Measurements from ENCODE around the gene HDAC10.

HDAC10 gene

GRCh38 chr22:50242406-50242949 lies 8.6 kb downstream of the HDAC10 start:
- TF ChIP-seq MYC (IDR thresholded peaks at IDR 0.05; ENCODE audit: low read depth, low read length) = no peak
- TF ChIP-seq, protein P1, sequence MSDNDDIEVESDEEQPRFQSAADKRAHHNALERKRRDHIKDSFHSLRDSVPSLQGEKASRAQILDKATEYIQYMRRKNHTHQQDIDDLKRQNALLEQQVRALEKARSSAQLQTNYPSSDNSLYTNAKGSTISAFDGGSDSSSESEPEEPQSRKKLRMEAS (IDR thresholded peaks at IDR 0.05; ENCODE audit: low read depth, low read length) = 0 out of 2 replicates have a peak, but pooled peaks have one; percentile 9
- peak overlapping the region; percentile 89 for H3K4me3 ChIP-seq (ENCODE audit: low read depth, low read length)
- DNase-seq (ENCODE audit: low read depth) = no peak

GRCh38 chr22:50238755-50239154 lies 12.3 kb downstream of the HDAC10 start:
- H3K4me3 ChIP-seq (ENCODE audit: low read depth, low read length) = no peak overlapping the region
- TF ChIP-seq, protein P1 (IDR thresholded peaks at IDR 0.05; ENCODE audit: low read depth, low read length) = no peak
- TF ChIP-seq CTCF (IDR thresholded peaks at IDR 0.05; ENCODE audit: low read depth, low read length) (no peak), MYC (IDR thresholded peaks at IDR 0.05; ENCODE audit: low read depth, low read length) (no peak), POLR2A (IDR thresholded peaks at IDR 0.05; ENCODE audit: extremely low read depth, insufficient read length) (no peak)
- no peak for DNase-seq (ENCODE audit: low read depth)

DNA sequence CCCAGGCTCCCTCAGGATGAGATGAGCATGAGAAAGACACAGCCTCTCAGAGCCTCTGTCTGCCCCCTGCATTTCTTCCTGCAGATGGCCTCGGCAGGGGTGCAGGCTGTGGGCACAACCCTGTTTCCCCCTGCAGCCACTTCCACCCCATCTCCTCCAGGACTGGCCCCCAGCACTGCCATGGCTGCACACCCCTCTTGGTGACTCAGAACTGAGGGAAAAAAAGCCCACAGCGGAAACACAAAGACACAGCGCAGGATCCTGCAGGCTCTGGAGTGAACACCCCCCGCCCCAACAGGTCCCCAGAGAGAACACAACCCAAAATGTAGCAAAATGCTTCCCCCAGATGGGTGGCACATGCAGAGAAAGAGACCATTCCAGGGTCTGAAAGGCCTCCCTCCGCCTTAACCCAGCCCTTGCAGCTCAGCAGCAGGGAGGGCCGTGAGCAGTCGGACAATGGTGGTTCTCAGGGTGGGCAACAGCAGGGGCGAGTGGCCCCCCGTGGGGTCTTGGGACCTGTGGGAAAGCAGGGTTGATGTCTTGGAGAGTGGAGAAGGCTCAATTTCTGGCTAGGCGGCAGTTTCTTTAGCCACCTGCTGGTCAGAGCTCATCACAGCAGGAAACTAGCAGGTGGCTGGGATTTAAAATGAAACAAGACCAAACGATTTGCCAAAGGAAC lies 14.2 kb downstream of the HDAC10 start:
- peak; percentile 88 for DNase-seq (ENCODE audit: low read depth)
- TF ChIP-seq POLR2A (IDR thresholded peaks at IDR 0.05; ENCODE audit: extremely low read depth, insufficient read length) (no peak), MYC (IDR thresholded peaks at IDR 0.05; ENCODE audit: low read depth, low read length) (no peak), CTCF (IDR thresholded peaks at IDR 0.05; ENCODE audit: low read depth, low read length) (peak; percentile 46)
- TF ChIP-seq, protein P1 (IDR thresholded peaks at IDR 0.05; ENCODE audit: low read depth, low read length) = no peak
- no peak overlapping the region for H3K4me3 ChIP-seq (ENCODE audit: low read depth, low read length)

GRCh38 chr22:50233223-50233622 lies 17.8 kb downstream of the HDAC10 start:
- DNase-seq (ENCODE audit: low read depth) = no peak
- TF ChIP-seq POLR2A (IDR thresholded peaks at IDR 0.05; ENCODE audit: extremely low read depth, insufficient read length) (no peak), MYC (IDR thresholded peaks at IDR 0.05; ENCODE audit: low read depth, low read length) (no peak), CTCF (IDR thresholded peaks at IDR 0.05; ENCODE audit: low read depth, low read length) (no peak)
- TF ChIP-seq, protein P1 (IDR thresholded peaks at IDR 0.05; ENCODE audit: low read depth, low read length) = no peak
- H3K4me3 ChIP-seq (ENCODE audit: low read depth, low read length) = no peak overlapping the region

DNA sequence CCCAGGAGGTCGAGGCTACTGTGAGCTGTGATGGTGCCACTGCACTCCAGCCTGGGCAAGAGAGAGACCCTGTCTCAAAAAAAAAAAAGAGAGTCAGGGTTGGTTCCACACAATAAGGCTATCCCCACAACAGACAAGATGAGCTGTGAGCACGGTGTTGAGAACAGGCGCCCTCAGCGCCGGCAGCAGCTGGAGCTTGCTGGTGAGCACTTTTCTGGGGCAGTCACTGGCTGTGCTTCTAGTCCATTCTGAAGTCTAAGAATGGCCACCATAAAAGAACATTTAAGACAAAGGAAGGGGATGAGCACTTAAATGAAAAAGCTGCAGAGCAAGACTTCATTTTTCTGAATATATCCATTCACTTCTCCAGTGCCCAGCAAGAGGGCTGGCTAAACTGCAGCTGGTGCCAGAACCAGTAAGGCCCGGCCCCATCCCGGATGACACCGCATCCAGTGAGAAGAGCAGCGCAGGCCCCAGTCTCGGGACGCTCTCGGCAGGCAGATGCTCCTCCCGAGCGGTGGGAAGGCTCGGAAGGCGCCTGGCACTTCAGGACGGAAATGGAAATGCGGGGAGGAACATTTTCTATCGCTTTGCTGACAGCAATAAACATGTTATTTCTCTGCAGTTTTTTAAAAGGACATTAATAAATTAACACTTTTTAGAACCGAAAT lies 18.4 kb downstream of the HDAC10 start:
- TF ChIP-seq CTCF (IDR thresholded peaks at IDR 0.05; ENCODE audit: low read depth, low read length) (no peak), MYC (IDR thresholded peaks at IDR 0.05; ENCODE audit: low read depth, low read length) (no peak), POLR2A (IDR thresholded peaks at IDR 0.05; ENCODE audit: extremely low read depth, insufficient read length) (no peak)
- TF ChIP-seq, protein P1 (IDR thresholded peaks at IDR 0.05; ENCODE audit: low read depth, low read length) = no peak
- no peak for DNase-seq (ENCODE audit: low read depth)
- no peak overlapping the region for H3K4me3 ChIP-seq (ENCODE audit: low read depth, low read length)

- H3K4me3 ChIP-seq (ENCODE audit: low read depth, low read length) = no peak overlapping the region
- DNase-seq (ENCODE audit: low read depth) = no peak
- TF ChIP-seq CTCF (IDR thresholded peaks at IDR 0.05; ENCODE audit: low read depth, low read length) = no peak
- TF ChIP-seq, protein P1 (IDR thresholded peaks at IDR 0.05; ENCODE audit: low read depth, low read length) = no peak
- no peak for TF ChIP-seq MYC (IDR thresholded peaks at IDR 0.05; ENCODE audit: low read depth, low read length)
- no peak for TF ChIP-seq POLR2A (IDR thresholded peaks at IDR 0.05; ENCODE audit: extremely low read depth, insufficient read length)
Measured at GRCh38 chr22:50229370-50229769, 21.7 kb downstream of the HDAC10 start.
